Vagina (tissue), 2 donors: ENCODE results near the gene H2BW2.
"Not testable (repeated sequence)": the region's sequence is repeated elsewhere in the genome, so short reads cannot be mapped to it uniquely, and the experiment has no call there.

ENCODE experiments used
- CTCF ChIP-seq, 3 experiments: fragments of 450-650 bp in 2 of 3; fragments of 200-600 bp in 1 of 3; sonication (generic) in 1 of 3; IDR thresholded peaks; one replicate each; pipeline ENCODE4 v1.5.1; 2017 to 2019; ENCODE audit warnings: antibody characterized with exemption in 3 of 3, mild to moderate bottlenecking in 2 of 3, moderate library complexity in 2 of 3
- POLR2A ChIP-seq, 2 donors: fragments of 450-650 bp; IDR thresholded peaks; one replicate each; pipeline ENCODE4 v1.6.1; 2017; ENCODE audit warnings: antibody characterized with exemption in 2 of 2, mild to moderate bottlenecking in 2 of 2, moderate library complexity in 2 of 2
- POLR2AphosphoS5 ChIP-seq, 2 donors: sonication (generic); formaldehyde crosslinking; IDR thresholded peaks; one replicate each; pipeline ENCODE4 v1.9.0; 2017; ENCODE audit warnings: antibody characterized with exemption in 2 of 2, mild to moderate bottlenecking in 2 of 2, low read depth in 1 of 2; ENCODE audit not compliant: insufficient read depth in 1 of 2

- not testable (repeated sequence) for TF ChIP-seq POLR2A (IDR thresholded peaks at IDR 0.05); CTCF (IDR thresholded peaks at IDR 0.05); POLR2AphosphoS5 (IDR thresholded peaks at IDR 0.05; ENCODE audit: insufficient read depth in 1 of 2, low read depth in 1 of 2)
Measured at GRCh38 chrX:104015576-104015975, 24.2 kb upstream of the H2BW2 start.
